GM21447 (cell line): ENCODE results near the gene NOXA1.
A peak's percentile ranks its signal among the peaks of the same experiment; 100 is the strongest.
"Not testable (repeated sequence)": the region's sequence is repeated elsewhere in the genome, so short reads cannot be mapped to it uniquely, and the experiment has no call there.

ENCODE experiments used
- ATAC-seq: cut with Tn5 transposase; IDR thresholded peaks from one replicate; pipeline ENCODE4 v1.9.1; 2021; ENCODE audit not compliant: unreplicated experiment

Gene NOXA1

GRCh38 chr9:137437691-137438590 is 14.7 kb downstream of the NOXA1 start:
- ATAC-seq = no peak

GRCh38 chr9:137438591-137439157 is 15.5 kb downstream of the NOXA1 start:
- no peak for ATAC-seq

- no peak for ATAC-seq
These were observed 16.0 kb downstream of the NOXA1 start for GRCh38 chr9:137439158-137439714.

GRCh38 chr9:137441289-137441934 is 18.2 kb downstream of the NOXA1 start, which contains the start of gene ENTPD8:
TSS of gene ENTPD8 (minus strand) at chr9:137441357. CDS start at chr9:137438285, 3,072 bp downstream.
- no peak for ATAC-seq

- no peak for ATAC-seq
These were observed 18.7 kb downstream of the NOXA1 start for GRCh38 chr9:137441935-137442321.

- no peak for ATAC-seq
These were observed 21.1 kb downstream of the NOXA1 start for GRCh38 chr9:137444106-137444790.

GRCh38 chr9:137445275-137445807 is 22.1 kb downstream of the NOXA1 start:
- ATAC-seq = peak; percentile 57

- no peak for ATAC-seq
These were observed 22.8 kb downstream of the NOXA1 start for GRCh38 chr9:137445930-137446431.

GRCh38 chr9:137446851-137447471 is 23.8 kb downstream of the NOXA1 start:
- no peak for ATAC-seq

- no peak for ATAC-seq
These were observed 24.8 kb downstream of the NOXA1 start for GRCh38 chr9:137447722-137448601.

- ATAC-seq = no peak
These were observed 25.4 kb downstream of the NOXA1 start for GRCh38 chr9:137448602-137448962.

GRCh38 chr9:137449081-137449844 is 26.1 kb downstream of the NOXA1 start:
- no peak for ATAC-seq

GRCh38 chr9:137449931-137450538 is 26.8 kb downstream of the NOXA1 start:
- no peak for ATAC-seq

- not testable (repeated sequence) for ATAC-seq
These were observed 27.5 kb downstream of the NOXA1 start for GRCh38 chr9:137450539-137451222.

- not testable (repeated sequence) for ATAC-seq
These were observed 28.2 kb downstream of the NOXA1 start for GRCh38 chr9:137451264-137452005.

GRCh38 chr9:137452006-137452760 is 29.0 kb downstream of the NOXA1 start:
- no peak for ATAC-seq
